Anterior cingulate cortex (tissue), 58 donors: ENCODE measurements around the gene ENPP7.

Source experiments
- DNase-seq, 58 donors: peaks; one replicate each; lab custom pipeline; 2025; lab: John Stamatoyannopoulos, UW

The ENPP7 gene

DNA sequence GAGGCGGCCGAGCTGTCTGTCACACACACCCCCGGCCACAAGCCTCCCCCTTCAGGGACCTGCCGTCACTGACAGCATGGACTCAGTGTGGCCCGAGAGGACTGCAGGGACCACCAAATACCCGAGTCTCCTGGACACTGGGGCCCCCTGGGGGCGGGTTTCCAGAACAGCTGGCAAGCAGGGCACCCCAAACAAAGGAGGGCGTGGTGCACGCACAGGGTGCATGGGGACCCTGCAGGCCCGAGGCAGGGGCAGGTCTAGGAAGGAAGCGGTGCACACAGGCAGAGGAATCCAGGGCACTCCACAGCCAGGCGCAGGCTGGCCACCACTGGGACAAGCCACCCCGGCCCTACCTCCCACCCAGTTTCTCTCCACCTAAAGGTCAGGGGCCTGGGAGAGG is 28.7 kb upstream of the ENPP7 start:
- DNase-seq = no peak

DNA sequence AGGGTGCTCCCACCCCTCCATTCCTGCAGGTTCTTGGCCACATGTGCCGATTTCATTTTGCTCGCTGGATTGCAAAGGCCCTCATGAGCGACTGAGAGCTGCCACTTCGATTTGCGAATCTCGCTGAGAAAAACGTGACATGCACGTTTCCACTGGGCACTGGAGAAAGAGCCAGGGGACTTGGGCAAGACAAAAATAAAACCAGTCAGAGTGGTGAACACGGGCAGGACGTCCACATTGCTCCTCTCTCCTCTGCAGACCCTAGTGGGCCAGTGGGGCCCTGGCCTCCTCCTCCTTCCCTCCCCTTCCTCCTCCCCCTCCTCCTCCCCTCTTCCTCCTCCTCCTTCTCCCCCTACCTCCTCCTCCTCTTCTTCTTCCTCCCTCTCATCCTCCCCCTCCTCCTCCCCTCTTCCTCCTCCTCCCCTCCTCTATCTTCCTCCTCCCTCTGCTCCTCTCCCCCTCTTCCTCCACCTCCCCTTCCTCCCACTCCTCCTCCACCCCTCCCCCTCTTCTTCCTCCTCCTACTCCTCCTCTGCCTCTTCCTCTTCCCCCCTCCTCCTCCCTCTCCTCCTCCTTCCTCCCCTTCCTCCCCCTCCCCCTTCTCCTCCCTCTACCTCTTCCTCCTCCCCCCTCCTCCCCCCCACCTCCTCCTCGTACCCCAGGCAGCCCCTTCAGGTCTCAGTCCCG is 28.1 kb upstream of the ENPP7 start:
- no peak for DNase-seq

DNA sequence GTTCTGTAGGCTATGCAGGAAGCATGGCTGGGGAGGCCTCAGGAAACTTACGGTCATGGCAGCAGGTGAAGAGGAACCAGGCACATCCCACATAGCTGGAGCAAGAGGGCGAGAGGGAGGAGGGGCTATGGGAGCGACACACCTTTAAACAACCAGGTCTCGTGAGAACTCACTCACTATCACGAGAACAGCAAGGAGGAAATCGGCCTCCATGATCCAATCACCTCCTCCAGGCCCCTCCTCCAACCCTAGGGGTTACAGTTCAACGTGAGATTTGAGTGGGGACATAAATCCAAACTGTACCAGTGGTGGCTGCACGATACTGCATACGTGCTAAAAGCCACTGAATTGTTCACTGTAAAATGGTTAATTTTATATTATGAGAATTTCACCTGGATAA is 26.1 kb upstream of the ENPP7 start:
- DNase-seq = no peak

DNA sequence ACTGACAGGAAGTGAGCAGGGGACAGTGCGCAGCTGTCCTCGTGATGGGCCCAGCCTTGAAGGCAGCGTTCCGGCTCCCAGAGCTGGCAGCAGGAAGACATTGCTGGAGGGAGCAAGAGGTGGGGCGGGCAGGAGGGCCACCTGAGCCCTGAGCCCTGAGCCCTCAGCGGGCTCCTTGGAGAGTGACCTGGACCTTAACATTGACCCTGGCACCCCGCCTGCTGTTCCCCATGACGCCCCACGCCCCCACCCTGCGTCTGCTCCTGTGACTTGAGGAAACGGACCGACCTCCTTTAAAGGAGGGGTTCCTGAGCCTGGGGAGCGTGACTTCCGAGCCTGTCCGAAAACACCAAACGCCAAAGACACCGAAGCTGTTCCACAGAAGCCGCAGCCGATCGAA is 25.1 kb upstream of the ENPP7 start:
- DNase-seq = no peak

DNA sequence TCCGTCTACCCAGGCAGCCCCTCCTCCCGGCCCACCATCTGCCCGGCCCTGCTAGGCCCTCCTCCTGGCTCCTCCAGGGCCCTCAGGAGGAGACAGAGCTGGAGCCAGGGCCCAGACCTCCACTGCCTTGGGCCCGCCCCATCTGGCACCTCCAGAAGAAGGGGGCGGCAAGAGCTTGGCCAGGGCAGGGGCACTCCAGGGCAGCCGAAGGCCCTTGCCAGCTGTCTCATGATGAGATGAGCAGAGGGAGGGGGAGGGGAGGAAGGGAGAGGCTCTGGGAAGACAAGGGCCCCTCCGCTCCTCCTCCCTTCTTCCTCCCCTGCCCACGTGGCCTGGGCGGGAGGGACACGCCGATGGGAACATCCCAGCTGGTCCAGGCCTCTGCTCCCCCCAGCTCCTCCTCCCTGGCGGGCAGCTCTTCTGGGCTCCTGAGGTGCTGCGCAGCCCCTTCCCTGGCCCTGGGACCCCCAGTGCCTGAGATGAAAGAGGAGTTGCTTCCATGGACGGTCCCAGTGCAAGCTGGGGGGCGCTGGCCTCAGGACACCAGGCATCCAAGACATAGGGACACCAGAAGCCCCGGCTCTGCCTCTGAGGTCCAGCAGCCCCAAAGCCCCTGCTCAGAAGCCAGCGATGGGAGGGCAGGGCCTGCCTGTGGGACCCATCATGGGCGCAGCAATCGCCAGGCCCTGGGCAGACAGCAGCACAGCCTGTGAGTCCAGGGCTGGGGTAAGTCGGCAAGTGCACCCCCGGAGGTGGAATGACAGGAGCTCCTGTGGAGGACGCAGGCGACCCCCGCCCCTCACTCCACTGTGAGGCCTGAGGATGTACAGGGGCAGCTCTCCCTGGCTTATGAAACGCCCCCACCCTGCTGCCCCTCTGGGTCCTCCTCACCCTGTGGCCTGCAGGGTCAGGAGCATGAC is 23.6 kb upstream of the ENPP7 start:
- DNase-seq = peak in 6 of 58 donors; percentile 2 to 53 (median 14)

DNA sequence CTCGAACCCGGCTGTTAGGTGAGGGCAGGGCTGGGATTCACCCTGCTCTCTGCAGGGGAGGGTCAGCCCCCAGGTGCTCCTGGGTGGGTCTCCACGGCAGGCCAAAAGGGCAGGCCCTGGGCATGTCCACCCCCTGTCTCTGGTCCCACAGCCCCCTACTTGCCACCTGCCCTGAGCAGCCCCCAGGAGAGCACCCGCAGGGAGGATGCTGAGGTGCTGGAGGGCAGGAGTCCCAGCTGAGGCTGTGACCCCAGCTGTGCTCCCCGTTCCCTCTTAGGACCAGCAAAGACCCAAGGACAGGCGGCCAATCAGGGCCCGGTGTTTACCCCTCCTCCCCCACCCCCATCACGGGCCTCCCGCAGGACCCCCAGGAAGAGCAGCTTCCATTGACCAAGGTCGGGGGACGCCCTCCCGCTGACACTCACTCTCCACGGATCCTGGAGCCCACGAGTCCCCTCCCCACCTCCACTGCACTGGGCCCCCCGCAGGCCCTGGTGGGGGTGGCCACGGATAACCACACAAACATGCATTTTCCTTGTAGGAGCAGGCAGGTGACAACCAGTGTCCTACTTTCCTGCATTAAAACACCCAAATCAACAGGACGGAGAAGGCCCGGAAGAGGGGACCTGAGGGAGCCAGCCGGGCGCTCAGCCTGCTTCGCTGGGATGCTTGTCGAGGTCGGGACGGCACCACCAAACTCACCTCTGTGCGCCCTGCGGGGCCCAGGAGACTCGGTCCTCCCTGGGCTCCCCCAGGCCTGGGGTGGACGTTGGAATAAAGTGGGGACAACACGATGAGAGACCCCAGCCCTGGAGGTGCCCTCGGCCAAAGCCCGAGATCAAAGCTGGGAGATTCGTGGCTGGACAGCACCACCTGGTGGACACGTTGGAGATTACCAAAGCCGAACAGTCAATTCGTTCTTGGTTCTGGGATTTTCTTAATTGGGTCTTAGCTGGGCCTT is 22.5 kb upstream of the ENPP7 start:
- DNase-seq = peak in 44 of 58 donors; percentile 2 to 72 (median 22)

DNA sequence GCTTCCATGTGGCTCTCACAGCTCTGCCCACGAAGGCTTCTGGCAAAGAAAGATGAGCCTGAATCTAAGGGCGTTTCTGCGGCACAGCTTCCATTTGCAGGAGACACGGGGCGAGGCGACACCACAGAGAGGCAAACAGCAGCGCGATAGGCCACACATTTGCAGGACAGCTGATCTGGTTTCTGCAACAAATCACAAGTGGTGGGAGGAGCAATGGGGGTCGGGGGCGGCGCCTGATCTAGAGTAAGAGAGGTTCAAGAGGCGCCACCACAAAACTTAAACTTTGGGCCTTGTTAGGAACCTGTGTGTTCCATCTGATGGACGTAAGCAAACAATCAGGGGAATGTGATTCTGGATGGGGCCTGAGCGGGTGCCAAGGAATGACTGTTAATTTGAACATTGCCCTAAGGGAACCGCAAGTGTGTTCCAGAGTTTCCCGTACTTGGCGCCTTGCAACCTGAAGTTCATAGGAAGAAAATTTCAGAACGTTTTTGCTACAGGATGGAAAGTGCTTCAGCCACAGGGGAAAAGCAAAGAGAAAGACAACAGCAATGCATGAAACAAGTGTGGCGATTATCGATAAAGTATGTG is 18.9 kb upstream of the ENPP7 start:
- no peak for DNase-seq

DNA sequence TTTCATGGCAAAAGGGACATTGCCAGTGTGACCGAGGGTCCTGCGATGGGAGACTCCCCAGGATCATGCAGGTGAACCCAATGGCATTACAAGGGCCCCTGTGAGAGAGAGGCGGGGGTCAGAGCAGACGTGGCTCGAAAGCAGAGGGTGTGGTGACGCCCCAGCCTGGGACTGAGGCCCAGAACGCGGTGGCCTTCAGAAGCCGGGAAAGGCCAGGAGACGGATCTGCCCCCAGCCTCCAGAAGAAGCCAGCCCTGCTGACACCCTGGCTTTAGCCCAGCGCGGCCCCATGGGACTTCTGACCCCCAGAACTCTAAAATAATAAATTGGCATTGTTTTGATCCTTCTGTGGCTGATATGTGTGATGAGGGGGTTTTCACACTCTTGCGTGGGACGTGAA is 17.4 kb upstream of the ENPP7 start:
- no peak for DNase-seq

DNA sequence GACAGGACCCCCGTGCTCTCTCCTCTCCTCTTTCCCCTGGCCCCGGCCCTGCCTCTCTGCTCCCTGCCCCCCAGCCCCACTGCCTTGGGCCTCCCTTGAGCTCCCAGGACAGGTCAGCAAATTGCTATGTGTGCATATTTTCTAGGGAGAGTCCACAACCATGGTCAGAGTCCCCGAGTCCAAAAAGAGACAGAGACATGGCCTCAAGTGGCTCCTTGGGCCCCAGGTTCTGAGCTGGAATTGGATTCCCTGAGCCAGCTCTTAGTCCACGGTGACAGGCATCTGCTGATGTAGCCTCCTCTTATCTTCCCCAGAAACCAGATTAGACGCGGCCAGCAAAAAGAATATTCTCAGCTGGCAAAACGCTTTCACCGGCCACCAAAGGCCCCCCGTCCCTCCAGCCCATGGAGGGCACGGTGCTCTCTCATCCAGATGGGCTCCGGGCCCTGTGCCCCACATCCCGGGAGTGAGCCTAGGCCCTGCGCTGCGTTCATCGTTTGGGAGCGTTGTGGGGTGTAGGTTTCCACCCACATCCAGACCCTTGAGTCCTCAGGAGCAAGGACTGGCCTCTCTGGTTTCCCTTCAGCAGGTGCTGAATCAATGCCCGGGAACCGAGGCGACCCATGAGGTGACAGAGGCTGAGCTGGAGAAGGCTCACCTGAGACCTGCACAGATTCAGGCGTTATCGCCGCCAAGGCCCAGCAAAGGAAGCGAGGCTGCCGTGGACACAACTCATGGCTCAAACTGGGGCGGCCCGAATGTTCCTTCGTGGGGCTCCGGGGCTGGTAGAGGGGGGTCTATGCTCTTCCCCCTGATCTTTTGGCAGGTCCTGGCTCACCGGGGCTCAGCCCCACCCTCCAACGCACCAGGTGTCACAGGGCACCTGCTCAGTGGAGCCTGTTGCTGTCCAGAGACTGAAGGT is 16.3 kb upstream of the ENPP7 start:
- no peak for DNase-seq

DNA sequence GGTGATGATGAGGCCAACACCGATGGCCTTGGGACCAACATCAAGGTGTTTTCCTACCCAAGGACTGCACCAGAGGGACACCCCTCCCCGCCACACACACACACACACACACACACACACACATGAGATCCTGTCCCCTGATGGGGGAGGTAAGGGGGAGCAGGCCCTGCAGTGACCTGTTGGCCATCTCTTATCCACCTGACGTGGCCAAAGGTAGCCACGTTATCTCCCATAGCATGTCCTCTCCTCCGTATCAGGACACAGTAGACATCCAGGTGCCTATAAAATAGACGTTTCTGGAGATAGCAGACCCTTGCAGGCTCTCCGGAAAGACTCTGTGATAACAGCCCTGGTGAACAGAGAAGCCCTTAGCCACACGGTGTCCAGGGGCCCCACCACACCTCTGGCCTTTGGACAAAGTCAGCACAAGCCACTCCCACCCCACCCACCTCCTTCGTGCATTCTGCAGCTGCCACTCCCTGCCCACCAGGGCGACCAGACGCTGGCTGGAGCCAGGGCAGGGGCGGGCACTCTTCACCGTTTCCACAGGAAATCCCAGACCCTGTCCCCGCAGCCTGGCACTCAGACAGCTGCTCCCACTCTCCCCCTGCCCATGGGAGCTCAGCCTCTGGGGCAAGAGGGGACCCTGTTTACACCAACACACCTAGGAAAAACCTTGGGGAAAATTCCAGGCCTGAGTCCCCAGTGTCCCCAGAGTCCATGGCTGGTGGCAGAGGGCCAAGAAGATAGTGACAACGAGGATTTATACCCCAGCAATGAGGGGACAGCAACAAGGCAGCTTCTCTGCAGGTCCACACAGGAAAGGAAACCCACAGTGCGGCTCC is 15.4 kb upstream of the ENPP7 start:
- no peak for DNase-seq

DNA sequence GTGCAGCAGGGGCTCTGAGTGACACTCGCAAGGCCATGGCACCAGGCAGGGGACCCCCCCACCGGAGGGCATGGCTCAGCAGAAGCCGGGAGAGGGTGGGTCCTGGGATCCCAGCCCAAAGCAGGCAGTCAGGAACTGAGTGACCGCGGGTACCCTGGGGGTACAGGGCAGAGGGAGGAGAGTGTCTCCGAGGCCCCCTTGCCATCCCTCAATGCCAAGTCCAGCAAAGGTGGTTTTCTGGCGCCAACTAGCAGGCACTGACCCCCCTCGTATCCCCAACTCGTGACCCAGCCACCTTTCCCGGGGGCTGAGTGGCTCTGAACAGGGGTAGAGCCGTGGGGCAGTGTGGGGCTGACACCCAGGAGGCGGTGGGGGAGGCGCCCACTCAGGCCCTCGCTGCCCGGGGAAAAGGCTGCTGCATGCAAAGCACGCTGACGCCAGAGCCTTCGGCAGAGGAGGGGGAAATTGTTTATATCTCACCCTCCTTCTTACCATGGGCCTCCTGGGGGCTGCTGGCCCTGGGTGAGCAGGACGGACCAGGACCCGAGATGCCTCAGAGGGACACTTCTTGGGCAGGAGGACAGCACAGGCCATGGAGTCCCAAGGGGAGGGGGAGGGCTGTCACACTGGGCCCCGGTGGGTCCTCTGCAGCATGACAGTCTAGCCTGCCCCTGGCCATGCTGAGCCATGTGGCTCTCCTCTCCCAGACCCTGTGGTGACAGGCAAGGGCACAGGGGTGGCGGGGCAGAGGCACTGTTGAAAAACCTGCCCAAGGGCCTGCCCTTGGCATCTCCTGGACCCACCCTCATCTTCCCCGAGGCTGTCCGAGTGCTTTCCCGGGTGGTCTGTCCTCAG is 14.6 kb upstream of the ENPP7 start:
- no peak for DNase-seq

DNA sequence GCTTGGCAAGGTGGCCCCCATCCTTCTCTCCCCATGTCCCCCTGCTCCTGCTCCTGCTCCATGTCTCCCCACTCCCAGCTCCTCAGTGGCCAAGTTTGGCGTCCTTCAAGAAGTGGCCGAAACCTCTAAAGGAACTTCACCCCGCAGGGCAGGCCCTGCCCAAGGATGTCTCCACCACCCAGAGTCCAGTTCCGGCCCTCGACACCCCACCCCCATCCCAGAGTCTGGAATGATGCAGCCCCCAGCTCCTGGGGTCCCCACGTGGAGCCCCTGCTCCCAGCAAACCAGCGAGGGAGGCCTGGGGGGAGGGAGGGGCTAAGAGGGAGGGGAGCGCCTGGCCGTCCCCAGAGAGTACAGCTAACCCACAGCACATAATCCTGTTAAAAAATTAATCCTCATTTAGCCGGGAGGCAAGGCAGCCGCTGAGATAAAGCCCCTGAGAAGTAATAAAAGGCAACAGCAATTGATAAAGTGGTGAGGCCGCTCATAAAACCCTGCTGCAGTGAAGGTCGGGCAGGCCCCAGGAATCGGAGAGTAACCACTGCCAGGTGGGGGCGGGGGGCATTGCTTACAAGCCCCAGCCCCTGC is 9.9 kb upstream of the ENPP7 start:
- no peak for DNase-seq

DNA sequence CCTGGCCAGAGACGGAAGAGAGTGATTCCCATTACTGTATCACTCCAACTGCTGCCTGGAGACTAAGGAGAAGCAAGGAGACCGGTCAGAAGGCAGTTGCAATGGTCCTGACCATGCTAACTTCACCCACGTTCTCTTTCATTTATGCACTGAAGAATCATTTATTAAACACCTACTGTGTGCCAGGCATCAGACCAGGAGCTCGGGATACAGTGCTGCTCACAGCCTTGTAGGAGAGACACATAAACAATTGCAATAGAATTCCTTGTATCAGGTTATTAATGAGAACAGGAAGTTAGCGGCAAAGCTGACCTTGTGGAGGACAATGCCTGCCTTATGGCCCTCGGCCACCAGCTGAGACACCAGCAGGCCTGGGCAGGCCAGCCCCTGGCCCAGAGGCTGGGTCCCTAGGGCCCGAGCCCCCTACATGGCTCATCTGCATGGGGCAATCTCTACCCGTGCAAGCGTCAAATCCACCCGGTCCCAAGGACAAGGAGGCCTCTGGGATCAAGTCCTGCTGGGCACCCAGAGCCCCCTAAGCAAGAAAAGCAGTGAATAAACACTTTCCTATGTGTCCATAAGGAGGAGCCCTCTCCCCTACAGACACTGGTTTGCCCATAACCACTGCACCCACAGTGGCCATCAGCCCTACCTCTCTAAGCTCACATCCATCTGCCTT is 8.6 kb upstream of the ENPP7 start:
- DNase-seq = no peak

DNA sequence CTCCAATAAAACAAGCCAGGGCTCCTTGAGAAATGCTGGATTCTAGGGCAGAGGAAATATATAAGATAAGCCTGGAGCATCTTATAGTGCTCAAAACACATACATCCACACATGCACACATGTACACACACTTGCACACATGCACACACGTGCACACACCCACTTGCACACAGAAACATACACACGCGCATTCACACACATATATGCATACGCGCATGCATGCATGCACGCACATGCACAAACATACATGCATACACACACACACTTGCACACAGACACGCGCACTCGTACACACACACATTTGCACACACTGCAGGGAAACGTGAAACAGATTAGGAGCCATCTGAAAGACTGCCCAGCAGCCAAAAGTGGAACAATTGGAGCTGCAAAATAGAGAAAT is 8.0 kb upstream of the ENPP7 start:
- DNase-seq = no peak

DNA sequence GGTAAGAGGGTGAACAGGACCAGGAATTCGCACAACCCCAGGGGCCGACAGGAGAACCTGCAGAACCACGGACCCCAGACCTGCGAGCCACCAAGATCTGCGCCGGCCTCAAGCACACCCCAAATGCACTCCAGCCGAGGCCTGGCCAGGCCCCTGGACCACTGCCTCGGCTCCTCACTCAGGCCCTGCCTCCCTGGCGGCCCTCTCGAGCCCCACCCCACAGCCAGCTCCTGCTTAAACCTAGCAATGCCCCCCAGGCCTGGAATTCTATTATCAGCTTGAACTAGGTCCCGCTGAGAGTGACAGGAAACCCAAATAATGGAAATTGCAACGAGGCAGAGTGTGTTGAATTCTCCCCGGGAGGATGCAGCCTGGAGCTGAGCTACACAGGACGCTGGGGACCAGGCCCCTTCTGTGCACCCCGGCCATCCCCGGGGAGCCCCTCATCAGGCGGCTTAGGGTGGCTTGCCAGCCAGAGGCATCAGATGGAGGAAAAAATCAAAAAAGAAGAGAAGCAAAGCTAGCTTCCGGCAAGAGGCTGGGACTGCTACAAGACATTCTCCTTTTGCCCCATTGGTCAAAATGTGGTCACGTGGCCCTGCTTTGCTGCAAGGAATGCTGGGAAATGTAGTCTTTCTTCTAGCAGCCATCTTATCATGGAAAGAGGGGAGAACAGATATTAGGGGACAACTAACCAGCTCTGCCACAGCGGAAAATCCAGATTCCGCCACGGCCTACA is 2.4 kb upstream of the ENPP7 start:
- peak in 57 of 58 donors; percentile 36 to 94 (median 83) for DNase-seq
